DOHH2 (cell line): ENCODE data around the gene TAX1BP1.

Source experiments
- CTCF ChIP-seq: fragments of 200-600 bp; sonication (generic); IDR thresholded peaks from one replicate; pipeline ENCODE4 v1.5.1; 2014; ENCODE audit warnings: antibody characterized with exemption, mild to moderate bottlenecking, low read depth, low read length; ENCODE audit not compliant: poor library complexity, severe bottlenecking
- EZH2phosphoT487 ChIP-seq: fragments of 200-600 bp; sonication (generic); IDR thresholded peaks from 2 replicates; pipeline ENCODE4 v1.6.1; 2017; ENCODE audit warnings: borderline replicate concordance, mild to moderate bottlenecking, antibody characterized with exemption, low read length, moderate library complexity, mixed read lengths

- TF ChIP-seq CTCF, result no peak
- TF ChIP-seq EZH2phosphoT487, result no peak
These were observed 135.1 kb downstream of the TAX1BP1 start for GRCh38 chr7:27875061-27875460.
